Measurements from ENCODE around the gene KCTD11.

KCTD11 gene

DNA sequence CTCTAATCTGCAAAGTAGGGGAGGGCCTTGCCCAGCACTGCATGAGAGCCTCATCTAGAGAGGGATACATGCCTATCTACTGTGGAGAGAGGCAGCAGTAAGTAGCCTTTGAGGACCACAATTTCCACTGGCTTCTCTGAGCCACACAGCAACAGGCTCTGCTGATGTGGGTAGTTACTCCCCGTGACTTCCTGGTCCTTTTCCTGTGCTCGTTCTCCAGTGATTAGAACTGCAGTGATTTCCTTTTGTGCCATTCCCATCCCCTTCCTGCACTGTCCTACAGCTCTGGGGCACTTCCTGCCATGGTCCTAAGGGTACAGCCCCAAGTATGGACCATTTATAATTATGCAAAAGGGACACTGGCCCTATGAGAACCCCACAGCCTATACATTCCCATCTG is 39.3 kb downstream of the KCTD11 start:
- H3K36me3 ChIP-seq = peaks cover 23% of the 10 kb centered on the region
- DNase-seq = no peak
- TF ChIP-seq, protein P1, sequence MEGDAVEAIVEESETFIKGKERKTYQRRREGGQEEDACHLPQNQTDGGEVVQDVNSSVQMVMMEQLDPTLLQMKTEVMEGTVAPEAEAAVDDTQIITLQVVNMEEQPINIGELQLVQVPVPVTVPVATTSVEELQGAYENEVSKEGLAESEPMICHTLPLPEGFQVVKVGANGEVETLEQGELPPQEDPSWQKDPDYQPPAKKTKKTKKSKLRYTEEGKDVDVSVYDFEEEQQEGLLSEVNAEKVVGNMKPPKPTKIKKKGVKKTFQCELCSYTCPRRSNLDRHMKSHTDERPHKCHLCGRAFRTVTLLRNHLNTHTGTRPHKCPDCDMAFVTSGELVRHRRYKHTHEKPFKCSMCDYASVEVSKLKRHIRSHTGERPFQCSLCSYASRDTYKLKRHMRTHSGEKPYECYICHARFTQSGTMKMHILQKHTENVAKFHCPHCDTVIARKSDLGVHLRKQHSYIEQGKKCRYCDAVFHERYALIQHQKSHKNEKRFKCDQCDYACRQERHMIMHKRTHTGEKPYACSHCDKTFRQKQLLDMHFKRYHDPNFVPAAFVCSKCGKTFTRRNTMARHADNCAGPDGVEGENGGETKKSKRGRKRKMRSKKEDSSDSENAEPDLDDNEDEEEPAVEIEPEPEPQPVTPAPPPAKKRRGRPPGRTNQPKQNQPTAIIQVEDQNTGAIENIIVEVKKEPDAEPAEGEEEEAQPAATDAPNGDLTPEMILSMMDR (IDR thresholded peaks at IDR 0.05; ENCODE audit: low read depth, low read length) = no peak
- H3K4me3 ChIP-seq (ENCODE audit: low read depth, low read length) = no peak overlapping the region
- H3K9me3 ChIP-seq (ENCODE audit: severe bottlenecking) = no peaks in the 10 kb centered on the region
- H3K27ac ChIP-seq = no peak overlapping the region
- H3K27me3 ChIP-seq (ENCODE audit: insufficient read depth, low read depth, severe bottlenecking) = no peaks in the 10 kb centered on the region

DNA sequence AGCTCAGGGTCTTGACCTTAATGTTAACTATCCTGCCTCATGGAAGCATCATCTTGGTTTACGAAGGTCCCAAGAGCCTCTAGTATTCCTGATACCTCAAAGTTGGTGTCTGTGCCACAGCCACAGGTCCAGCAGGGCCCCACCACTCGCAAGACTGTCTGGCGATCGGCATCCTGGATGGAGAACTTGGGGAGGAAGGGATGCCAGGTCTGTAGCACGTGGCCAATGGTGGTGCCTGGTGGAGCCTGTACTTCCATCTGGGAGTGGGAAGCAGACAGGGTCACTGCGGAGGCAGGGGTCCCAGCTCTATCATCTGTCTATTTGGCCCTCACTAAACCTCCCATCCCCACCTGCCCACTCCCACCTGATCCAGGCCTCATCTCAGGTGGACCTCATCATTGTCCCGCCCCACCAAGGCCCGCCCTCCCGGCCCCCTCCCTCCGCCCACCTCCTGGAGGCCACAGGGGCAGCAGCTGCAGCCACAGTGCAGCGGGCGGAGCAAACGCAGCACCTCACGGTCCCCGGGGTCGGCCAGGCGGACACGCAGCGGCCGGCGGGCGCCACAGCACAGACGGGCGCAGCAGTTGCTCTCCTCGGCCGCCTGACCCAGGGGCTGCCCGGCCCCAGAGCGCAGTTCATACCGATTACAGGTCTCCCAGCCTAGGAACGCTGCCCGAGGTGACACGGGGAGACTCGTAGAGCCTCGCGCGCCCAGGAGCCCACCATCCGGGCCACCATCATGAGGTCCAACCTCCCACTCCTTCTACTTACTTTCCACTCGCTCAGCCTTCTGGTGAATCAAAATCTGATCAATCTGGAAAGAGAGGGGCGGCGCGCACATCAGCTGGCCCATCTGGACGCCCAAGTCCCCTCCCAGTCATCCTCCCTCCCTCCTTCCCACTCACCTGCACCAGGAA is 41.0 kb downstream of the KCTD11 start:
- Histone ChIP-seq H3K4me3 (ENCODE audit: low read depth, low read length) (no peak overlapping the region), H3K27me3 (ENCODE audit: insufficient read depth, low read depth, severe bottlenecking) (no peaks in the 10 kb centered on the region), H3K27ac (no peak overlapping the region), H3K36me3 (peaks cover 23% of the 10 kb centered on the region), H3K9me3 (ENCODE audit: severe bottlenecking) (no peaks in the 10 kb centered on the region)
- TF ChIP-seq, protein P1 (IDR thresholded peaks at IDR 0.05; ENCODE audit: low read depth, low read length) = no peak
- no peak for DNase-seq

DNA sequence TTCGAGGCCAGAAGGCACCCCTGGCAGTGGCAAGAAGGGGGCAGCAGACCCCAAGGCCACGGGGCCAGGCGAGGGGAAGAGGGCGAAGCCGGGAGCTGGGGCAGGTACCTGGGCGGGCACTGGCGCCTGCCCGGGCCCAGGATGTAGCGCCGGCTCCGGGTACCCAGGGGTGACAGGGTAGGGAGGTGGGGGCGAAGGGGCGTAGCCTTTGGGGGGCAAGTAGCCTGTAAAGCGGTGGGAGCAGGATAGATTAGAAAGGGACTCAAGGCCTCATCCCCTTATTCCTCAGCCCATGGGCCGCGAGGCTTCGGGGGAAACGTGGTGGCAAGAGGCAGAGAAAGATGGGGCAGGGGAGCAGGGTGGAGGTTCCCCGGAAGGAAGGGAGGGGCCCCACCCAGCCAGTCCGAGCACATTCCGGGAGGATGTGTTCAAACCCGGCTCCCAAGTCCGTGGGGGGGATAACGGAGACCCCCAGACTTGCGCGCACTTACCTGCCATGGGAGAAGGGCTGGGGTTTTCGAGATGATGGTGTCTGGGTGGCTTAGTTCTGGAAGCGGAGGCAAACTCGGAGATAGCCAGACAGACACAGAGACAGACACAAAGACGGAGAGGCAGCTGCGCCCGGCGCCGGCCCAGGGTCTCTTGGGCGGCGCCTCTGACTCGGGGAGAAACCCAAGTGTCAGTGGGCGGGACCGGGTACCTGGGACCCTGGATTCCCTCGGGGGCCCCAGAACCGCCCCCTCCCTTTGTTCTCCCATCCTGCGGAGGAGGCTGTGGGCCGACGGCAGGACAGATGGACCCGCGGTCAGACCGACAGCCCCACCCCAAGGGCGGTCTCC is 41.9 kb downstream of the KCTD11 start:
- DNase-seq = peak; percentile 61
- no peaks in the 10 kb centered on the region for H3K9me3 ChIP-seq (ENCODE audit: severe bottlenecking)
- H3K36me3 ChIP-seq = peaks cover 17% of the 10 kb centered on the region
- peak overlapping the region; percentile 49 for H3K4me3 ChIP-seq (ENCODE audit: low read depth, low read length)
- TF ChIP-seq, protein P1 (IDR thresholded peaks at IDR 0.05; ENCODE audit: low read depth, low read length) = peak; percentile 10; the same call in 1 of the 2 replicates
- no peaks in the 10 kb centered on the region for H3K27me3 ChIP-seq (ENCODE audit: insufficient read depth, low read depth, severe bottlenecking)
- H3K27ac ChIP-seq = peak overlapping the region; percentile 75

DNA sequence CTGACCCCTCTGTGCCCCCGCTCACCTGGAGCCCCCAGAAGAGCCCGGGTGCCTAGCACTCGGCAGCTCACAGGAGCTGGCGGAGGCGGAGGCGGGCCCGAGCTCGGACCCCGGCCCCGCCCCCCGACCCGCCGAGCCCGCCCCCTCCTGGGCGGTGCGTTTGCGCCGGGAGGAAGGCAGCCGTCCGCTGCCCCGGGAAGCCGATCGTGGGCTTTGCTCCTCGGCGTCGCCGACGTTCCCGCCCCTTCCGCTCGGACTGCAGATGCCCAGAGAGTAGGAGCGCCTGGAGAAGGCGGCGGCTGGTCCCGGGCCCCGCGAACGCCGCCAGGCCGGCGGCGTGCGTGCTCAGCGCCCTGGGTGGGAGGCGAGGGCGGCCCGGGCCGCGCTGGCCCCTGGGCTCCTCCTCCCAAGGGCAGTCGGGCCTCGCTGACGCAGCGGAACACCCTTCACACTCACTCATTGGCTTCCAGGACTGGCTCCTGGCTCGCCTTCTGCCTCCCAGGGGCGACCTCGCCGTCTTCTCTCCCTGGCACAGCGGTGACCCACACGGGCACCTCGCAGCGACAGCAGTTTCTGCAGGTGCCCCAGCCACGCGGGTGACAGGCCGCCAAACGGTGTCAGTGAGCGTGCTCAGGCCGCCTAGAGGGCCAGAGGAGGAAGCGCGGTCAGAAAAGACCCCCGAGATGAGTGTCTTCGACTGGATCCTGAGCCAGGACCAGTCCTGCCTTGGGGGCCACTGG is 42.7 kb downstream of the KCTD11 start, which contains the start of gene PLSCR3:
Gene PLSCR3, minus strand, starts transcription at position 74 of the 740 bp plus-strand sequence. CDS start 415 bp downstream, outside the sequence.
- H3K4me3 ChIP-seq (ENCODE audit: low read depth, low read length) = peak within 1 kb of the TSS; percentile 49
- H3K27ac ChIP-seq = peak within 1 kb of the TSS; percentile 75
- peak; percentile 90 for DNase-seq
- H3K9me3 ChIP-seq (ENCODE audit: severe bottlenecking) = no peaks in the 10 kb centered on the region
- peaks cover 9% of the 10 kb centered on the region for H3K36me3 ChIP-seq
- TF ChIP-seq, protein P1 (IDR thresholded peaks at IDR 0.05; ENCODE audit: low read depth, low read length) = peak; percentile 65
- H3K27me3 ChIP-seq (ENCODE audit: insufficient read depth, low read depth, severe bottlenecking) = no peaks in the 10 kb centered on the region

GRCh38 chr17:7396147-7396546 is 44.2 kb downstream of the KCTD11 start:
- Histone ChIP-seq H3K27ac (no peak overlapping the region), H3K4me3 (ENCODE audit: low read depth, low read length) (no peak overlapping the region), H3K27me3 (ENCODE audit: insufficient read depth, low read depth, severe bottlenecking) (no peaks in the 10 kb centered on the region), H3K36me3 (peaks cover 5% of the 10 kb centered on the region), H3K9me3 (ENCODE audit: severe bottlenecking) (no peaks in the 10 kb centered on the region)
- DNase-seq = no peak
- TF ChIP-seq, protein P1 (IDR thresholded peaks at IDR 0.05; ENCODE audit: low read depth, low read length) = no peak

Measured in WERI-Rb-1 (cell line).